ENCODE results near the gene DAGLB.

GRCh38 chr7:6360841-6361240 is 86.9 kb downstream of the DAGLB start:
- TF ChIP-seq CHD1 (IDR thresholded peaks at IDR 0.05; ENCODE audit: low read depth, low read length) (no peak), CTCF (conservative IDR thresholded peaks at IDR 0.05; ENCODE audit: low read depth, low read length) (no peak), POLR2A (IDR thresholded peaks at IDR 0.05; ENCODE audit: low read depth, low read length) (no peak), BHLHE40 (IDR thresholded peaks at IDR 0.05; ENCODE audit: low read depth, low read length) (no peak)

Measured in IMR-90 (cell line).